ENCODE results near the gene ADCY3.

Gene ADCY3

DNA sequence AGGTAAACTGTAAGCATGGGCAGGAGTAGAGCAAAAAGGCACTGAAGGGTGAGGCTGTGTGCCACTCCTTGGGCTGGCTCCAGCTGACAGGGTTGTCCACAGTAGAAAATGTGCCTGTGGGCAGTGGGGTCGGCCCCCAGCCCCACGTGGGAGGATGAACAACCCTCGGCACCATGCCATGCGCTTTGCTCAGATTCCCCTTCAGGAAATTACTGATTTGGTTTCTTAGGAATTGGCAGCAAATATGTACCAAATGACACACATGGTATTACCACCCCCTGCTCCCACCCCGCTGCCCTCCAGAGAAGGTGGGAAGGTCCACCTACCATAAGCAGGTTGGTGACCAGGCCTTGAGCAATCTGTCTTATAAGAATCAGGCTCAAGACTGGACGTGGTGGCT, 13.6 kb downstream of the ADCY3 start:
- no peak for DNase-seq (ENCODE audit: low read depth, low spot score)

DNA sequence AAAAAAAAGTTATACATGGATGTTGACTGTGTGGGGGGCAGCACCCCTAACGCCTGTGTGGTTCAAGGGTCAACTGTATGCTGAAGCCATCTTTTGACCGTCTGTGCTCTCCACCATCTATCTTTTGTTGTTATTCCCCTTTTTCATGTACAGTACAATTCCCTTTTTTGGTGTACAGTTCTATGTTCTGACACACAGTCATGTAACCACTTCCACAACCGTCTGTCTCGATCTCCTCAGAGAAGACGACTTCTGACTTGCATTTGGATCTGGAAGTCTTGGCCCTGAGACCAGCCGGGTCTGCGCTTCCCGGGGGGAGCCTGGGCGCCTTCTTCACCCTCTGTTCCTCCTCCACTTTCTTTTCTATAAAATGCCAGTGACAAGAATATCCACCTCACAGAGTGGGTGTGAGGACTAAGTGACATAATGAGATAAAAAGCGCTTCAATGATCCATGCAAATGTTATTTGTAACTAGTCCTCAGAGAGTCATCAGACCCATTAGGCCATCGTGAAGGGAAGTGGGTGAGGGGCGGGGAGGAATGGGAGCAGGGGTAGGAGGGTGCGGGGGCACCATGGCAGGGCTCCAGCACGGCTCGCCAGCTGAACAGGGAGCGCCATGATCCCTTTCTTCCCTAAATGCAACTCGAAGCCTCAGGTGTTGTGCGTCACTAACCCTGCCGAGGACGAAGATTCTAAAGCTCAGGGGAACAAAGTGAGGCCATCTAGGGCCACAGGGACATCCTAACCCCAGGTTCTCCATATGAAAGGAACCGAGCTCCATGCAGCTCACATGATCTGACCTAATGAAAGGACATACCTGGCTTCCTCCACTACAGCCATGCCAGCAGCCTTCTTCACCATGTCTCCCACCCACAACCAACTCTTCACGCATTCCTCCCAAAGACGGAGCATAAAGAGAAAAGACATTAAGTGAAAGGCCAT, 16.6 kb downstream of the ADCY3 start:
- no peak for DNase-seq (ENCODE audit: low read depth, low spot score)

DNA sequence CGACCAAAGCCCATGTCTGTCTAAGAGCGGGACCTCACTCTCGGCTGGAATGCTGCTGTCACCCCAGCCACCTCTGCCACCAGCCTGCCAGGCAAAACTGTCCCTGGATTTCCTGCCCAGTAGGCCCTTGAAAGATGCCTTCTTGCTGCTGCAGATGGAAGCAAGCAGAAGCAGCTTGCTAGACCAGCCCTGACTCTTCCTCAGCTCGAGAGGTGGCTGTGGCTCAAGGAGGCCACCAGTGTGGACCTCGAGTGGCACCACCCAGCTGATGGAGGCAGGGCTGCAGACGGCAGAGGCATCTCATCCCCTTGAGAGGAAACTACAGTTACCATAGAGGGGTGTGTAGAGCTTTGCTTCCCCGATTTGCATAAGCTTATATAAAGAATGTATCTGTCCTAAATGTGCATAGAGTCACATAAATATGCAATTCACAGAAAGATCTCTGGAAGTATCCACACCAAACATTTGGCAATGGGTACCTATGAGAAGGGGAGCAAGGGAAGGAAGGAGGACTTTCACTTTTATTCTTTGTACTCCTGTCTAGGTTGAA, 20.6 kb downstream of the ADCY3 start:
- DNase-seq (ENCODE audit: low read depth, low spot score) = no peak

DNA sequence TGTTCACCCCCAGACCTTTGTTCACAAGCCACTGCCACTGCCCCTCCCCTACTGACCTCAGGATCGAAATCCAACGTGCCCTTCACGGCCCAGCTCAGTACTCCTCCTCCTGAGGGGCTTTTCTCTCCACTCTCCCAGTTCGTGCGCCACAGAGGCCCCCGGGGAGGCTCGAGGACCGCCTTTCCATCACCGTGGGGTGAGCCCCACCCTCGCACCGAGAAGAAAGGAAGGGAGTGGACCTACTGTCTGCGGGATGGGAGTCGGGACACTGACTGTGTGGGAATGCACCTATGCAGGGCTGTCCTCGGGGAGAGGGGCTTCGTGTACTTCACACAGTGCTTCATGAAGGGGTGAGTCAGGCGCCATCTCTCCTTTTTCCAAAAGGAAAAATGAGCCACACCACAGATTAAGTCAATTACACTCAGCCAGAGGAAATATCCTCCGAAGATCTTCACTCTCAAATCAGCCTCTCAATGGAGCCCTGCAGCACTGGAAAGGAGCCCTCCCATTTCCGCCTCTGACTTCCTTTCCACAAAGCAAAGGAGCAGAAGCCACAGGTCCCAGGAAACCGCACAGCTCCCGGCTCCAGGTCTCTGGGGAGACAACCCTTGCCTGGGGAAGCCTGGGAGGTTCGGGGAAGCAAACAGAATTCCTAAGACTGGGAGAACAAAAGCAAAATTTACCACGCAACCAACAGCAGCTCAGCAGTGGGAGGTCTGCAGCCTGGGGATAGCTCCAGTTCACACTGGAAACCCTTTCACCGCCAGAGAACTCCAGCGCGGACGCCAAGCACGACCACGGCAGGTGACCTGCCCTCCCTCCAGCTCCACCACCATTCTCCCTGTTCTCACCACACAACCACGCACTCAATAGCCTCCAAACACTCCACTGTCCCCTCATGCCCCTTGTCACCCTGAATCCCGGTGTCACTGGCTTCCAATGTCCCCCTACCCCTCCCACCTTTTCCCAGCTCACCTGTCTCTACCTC, 21.6 kb downstream of the ADCY3 start:
- DNase-seq (ENCODE audit: low read depth, low spot score) = no peak

DNA sequence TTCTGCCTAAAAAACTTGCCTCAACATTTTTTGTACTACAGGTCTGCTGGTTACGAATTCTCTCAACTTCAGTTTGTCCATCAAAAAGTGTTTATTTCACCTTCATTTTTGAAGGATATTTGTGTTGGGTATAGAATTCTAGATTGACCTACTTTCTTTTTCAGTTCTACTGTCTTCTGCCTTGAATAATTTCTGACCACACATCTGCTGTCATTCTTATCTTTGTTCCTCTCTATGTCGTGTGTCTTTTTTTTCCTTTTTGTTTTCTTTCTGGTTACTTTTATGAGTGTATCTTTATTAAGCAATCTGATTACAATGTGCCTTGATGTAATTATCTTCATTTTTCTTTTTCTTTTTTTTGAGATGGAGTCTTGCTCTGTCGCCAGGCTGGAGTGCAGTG, 25.3 kb downstream of the ADCY3 start:
- DNase-seq (ENCODE audit: low read depth, low spot score) = no peak

DNA sequence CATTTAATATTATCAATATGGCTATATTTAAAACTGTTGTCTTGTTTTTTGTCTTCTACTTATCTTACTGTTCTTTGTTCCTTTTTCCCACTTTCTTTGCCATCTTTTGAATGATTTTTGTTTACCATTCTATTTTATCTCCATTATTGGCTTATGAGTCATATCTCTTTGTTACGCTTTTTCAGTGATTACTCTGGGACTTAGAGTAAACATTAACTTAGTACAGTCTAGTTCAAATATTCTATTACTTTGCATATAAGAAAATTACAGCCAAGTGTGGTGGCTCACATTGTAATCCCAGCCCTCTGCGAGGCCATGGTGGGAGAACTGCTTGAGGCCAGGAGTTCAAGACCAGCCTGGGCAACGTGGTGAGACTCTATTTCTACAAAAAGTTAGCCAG, 26.1 kb downstream of the ADCY3 start:
- DNase-seq (ENCODE audit: low read depth, low spot score) = no peak

DNA sequence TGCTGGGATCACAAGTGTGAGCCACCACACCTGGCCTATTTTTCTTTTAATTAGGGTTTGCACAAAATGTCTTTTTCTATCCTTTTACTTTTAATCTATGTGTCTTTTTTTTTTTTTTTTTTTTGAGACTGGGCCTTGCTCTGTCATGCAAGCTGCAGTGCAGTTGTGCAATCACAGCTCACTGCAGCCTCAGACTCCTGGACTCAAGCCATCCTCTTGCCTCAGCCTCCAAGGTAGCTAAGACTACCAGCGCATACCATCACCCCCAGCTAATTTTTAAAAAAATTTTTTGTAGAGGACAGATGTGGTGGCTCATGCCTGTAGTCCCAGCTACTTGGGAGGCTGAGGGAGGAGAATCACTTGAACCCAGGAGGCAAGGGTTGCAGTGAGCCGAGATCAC, 27.1 kb downstream of the ADCY3 start:
- no peak for DNase-seq (ENCODE audit: low read depth, low spot score)

DNA sequence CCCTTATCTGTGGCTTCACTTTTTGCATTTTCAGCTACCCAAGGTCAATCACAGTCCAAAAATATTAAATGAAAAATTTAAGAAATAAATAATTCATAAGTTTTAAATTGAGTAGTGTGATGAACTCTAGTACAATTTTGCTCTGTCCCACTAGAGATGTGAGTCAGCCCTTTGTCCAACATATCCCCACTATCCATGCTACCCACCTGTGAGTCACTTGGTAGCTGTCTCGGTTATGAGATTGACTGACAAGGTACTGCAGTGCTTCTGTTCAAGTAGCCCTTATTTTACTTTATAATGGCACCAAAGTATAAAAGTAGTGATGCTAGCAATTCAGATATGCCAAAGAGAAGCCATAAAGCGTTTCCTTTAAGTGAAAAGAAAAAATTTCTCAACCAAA, 28.8 kb downstream of the ADCY3 start:
- peak; percentile 31 for DNase-seq (ENCODE audit: low read depth, low spot score)

DNA sequence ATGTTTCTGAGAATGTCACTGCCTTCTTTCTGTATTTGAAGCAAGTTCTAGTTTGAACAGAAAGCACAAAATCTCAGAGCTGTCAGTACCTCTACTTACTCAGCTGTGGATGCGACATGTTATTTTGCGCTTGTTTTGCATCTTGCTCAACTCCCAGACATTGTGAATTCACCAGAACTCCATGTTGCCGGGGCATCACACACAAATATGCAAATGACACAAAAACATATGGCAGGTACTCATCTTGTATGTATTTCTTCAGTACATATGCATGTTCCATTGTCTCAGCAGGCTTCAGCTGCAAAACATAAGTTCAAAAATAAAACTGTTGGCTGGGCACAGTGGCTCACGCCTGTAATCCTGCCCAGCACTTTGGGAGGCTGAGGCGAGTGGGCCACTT, 30.8 kb downstream of the ADCY3 start:
- DNase-seq (ENCODE audit: low read depth, low spot score) = no peak

DNA sequence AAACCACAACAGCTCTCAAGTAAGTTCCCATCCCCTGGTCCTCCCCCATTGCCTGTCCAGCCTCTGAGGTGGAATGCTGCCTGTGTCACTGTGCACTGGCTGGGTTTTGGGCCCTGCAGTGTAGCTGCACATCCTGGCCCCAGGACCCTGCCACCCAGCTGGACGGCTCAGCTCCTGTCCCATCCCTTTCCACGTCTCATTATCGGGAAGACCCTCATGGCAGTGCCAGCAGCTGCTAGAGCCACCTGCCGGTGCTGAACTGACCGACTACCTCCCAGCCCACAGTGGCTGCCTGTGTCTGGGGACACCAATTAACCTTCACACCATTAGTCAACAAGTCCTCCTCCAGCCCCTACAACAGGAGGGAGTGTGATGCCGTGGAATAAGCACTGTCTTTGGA, 31.9 kb downstream of the ADCY3 start:
- DNase-seq (ENCODE audit: low read depth, low spot score) = no peak

DNA sequence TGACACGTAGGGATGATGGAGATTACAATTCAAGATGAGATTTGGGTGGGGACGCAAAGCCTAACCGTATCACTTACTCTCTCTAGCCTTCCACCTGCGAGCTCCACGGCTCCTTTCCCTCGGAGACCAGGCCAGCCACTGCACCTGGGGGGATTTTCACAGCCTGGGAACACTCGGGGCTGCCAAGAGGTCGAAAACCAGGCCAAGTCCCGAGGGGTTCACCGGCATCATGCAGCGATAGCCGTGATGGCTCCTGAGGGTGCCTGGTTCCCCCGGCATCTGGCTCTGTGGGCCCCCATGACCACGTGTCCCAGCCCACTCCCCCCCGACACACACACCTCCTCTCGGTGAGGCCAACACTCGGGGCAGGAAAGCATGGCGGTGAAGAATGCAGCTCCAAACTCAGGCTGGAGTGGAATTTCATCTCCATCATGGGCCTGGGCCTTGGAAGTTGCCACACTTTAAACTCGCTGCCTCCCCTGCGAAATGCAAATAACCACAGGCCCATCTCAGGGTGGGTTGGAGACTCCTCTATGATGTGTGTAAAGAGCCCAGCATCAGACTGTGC, 32.6 kb downstream of the ADCY3 start:
- no peak for DNase-seq (ENCODE audit: low read depth, low spot score)

DNA sequence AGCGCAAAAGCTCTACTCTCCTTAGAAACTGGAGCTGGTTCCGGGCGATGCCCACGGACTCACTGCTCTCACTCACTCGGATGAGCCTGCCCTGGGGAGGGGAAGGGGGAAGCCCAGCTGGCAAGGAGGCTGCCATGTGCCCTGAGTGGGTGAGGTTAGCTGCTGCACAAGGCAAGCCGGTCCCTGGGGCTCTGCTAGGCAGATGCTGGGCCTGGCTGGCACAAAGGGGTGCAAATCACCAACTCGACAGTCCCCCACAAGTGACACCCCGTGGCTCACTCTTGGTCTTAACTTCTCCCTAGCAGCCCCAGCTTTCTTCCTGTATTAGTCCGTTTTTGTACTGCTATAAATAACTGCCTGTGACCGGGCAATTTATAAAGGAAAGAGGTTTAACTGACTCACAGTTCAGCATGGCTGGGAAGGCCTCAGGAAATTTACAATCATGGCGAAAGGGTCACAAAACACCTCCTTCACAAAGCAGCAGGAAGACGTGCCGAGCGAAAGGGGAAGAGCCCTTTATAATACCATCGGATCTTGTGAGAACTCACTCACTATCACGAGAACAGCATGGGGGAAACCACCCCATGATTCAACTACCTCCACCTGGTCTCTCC, 33.2 kb downstream of the ADCY3 start:
- no peak for DNase-seq (ENCODE audit: low read depth, low spot score)

DNA sequence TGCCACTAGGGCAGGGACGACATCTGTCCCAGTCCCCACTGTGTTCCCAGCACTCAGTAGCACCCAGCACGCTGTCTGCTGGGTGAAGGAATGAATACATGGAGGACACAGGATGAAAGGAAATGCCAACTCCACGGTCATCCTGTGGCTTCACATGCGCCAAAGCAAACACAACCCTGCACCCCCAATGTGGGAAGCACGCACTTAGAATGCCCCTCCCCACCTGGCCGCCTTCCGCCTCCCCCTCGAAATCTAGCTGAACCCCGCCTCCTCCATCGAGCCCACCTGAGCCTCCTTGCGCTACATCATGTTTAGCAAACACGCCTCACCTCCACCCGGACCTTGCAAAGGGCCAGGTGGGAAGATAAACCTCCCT, 33.9 kb downstream of the ADCY3 start:
- DNase-seq (ENCODE audit: low read depth, low spot score) = no peak

DNA sequence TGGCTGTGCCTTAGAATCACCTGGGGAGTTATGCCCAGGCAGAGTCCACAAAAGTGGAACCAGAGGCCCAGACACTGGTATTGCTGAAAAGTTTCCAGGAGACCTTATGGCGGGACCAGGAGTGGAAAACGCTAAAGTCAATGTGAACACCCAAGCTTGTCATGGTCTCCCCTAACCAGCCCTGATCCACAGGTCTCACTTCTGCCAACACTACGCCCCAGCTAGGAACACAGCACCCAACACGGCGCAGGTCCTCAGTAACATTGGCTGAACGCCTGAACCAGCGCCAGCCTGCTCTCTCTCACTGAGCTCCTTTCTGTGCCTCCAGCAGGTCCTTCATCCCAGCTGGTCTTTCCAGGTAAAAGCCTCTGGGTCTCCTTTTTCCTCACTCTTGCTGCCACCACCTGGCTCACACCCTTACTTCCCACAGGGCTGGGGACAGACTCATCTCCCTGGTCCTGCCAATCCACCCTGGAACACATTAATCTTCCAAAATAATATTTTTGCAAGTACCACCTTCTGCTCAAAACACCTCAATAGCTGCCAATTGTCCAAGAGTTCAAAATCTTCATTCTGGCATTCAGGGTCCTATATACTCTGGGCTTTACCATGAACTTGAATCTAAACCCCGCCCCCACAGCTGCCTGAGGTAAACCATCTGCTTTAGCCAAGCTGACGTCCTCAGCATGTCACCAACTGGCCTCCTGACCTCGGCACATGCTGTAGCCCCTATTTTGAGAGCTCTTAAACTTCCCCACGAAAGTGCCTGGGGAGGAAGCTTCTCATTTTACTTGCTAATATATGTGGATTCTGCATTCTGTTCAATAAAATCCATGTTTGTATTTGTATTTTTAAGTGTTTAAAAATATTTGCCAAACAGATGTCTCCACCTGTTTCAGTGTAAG, 34.6 kb downstream of the ADCY3 start:
- no peak for DNase-seq (ENCODE audit: low read depth, low spot score)

DNA sequence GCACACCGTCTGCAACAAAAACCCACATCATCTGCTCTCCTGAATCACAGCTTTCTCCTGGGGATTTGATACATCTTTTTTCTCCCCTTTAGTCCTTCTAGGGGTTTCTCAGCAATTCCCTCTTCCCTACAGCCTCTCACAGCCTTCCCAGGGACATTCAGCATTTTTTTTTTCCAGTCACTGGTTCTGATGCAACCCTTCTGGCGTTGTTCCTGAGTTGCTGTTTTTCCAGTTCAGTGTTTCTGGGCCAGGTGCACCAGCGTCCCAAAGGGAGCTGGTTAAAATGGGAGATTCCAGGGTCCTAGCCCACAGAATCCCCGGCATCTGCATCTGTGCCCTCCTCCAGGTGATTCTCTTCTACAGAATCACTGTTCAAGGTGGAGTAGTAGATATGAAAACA, 36.1 kb downstream of the ADCY3 start:
- DNase-seq (ENCODE audit: low read depth, low spot score) = no peak

DNA sequence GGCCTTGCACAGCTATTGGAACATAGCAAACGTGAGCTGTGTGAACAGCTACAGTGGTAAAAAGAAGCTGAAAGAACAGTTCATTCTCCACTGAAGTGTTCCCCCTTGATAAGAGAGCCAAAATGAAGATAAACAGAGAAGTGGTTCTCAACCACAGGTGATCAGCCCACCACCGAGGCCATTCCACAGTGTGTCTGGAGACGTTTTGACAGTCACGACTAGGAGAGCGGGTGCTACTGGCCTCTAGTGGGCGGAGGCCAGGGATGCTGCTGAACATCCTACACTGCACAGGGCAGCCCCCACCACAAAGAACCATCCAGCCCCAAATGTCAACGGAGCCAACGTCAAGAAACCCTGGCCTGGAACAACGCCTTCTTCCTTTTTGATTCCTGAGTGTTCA, 38.4 kb downstream of the ADCY3 start:
- DNase-seq (ENCODE audit: low read depth, low spot score) = no peak

DNA sequence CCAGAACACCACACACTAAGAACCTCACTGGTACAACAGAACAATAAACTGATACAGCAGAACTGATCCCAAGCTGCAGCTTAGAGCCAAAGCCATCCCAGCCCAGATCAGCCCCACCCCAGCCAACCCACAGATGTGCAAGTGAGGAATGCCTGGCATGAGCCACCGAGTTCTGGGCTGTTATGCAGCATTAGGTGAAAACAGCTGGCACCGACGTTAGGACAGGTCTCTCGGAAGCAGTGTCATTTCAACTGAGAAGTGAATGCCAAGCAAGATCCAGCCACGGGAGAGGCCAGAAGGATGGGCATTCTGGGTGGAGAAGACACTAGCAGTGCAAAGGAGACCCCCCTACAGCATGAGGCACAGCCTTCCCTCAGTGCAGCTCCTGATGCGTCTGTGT, 38.9 kb downstream of the ADCY3 start:
- DNase-seq (ENCODE audit: low read depth, low spot score) = no peak

DNA sequence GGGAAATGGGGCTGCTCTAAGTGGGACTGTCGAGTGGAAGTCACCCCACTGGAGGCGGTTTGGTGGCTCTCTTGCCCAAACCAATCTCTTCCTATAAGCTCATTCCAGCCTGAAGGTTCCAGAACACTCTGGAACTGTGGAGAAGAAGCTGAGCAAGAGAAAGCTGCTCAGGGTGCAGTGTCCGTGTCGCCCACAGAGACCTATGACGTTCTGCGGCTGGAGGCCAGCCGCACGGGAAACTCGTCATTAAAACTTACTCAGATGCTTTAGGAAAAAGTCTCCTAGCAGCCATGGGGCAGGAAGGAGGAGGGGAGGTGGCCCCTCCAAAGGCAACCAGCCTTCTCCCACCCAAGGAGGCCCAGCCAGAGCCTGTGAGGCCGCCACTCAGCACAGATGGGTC, 41.7 kb downstream of the ADCY3 start:
- no peak for DNase-seq (ENCODE audit: low read depth, low spot score)

DNA sequence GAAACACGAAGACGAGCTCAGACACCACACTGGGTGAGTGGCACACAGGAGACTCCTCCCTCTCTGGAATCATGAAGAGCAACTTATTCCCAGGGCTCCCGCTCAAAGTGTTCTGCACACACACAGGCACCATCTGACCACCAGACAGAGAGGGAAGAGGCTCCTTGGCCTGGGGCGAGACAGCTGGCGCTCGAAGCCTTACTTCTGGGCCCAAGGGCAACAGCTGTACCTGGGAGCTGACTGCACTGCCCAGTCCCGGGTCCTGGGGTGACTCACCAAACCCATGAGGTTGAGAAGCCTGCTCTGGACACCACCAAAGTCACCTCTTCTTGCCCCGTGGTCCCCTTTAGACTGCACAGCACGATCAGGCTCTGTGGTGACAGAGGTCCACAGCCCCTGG, 42.4 kb downstream of the ADCY3 start:
- DNase-seq (ENCODE audit: low read depth, low spot score) = no peak

DNA sequence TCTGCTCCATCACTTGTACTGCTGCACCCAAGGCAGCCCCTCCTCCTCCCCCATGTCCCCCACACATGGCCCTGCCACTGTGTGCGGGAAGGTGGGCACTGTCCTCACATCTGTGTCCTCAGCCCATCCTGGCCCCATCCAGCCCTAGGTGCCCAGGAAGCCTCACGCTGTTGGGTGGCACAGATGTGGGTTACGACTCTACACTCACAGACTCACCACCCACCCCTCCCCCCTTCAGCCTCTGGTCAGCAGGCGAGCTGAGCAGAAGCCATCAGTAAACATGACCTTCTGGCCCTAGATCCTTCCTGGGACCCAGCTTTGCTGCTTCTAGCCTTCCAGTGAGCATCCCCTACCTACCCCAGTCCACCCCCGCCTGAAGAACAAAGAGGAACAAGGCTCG, 43.0 kb downstream of the ADCY3 start:
- DNase-seq (ENCODE audit: low read depth, low spot score) = no peak

DNA sequence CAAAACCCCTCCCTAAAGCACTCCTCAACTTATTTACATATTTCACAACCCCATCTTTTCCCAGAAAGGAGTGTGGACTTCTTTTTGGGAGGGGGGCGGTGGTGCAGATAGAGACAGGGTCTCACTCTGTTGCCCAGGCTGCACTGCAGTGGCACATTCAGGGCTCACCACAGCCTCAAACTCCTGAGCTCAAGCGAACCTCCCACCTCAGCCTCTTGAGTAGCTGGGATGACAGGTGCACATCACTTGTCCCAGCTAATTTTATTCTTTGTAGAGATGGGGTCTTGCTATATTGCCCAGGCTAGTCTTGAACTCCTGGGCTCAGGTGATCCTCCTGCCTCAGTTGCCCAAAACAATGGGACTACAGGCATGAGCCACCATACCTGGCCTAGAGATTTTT, 44.1 kb downstream of the ADCY3 start:
- no peak for DNase-seq (ENCODE audit: low read depth, low spot score)

Measured in astrocyte of the hippocampus (primary cell).